Placental pericyte (primary cell): ENCODE data around the gene GEMIN2. TPM values are rescaled to one million over a fixed set of nuclear protein-coding genes. Genes with fewer than 3 reads are reported as not detected.

ENCODE experiments used
- small RNA-seq: library from RNA; depleted of rRNA; stranded (forward); fragments of <200 nt; gene quantifications from one replicate; pipeline ENCODE3, GENCODE V24; 2012; ENCODE audit warnings: low replicate concordance
- total RNA-seq: library from RNA; depleted of rRNA; stranded (reverse); fragments of >200 nt; gene quantifications from 2 replicates; pipeline ENCODE4 v1.2.3, GENCODE V29; 2012

Gene GEMIN2, protein sequence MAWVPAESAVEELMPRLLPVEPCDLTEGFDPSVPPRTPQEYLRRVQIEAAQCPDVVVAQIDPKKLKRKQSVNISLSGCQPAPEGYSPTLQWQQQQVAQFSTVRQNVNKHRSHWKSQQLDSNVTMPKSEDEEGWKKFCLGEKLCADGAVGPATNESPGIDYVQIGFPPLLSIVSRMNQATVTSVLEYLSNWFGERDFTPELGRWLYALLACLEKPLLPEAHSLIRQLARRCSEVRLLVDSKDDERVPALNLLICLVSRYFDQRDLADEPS
- 12.3 and 19.9 TPM in 2 replicates for total RNA-seq

DNA sequence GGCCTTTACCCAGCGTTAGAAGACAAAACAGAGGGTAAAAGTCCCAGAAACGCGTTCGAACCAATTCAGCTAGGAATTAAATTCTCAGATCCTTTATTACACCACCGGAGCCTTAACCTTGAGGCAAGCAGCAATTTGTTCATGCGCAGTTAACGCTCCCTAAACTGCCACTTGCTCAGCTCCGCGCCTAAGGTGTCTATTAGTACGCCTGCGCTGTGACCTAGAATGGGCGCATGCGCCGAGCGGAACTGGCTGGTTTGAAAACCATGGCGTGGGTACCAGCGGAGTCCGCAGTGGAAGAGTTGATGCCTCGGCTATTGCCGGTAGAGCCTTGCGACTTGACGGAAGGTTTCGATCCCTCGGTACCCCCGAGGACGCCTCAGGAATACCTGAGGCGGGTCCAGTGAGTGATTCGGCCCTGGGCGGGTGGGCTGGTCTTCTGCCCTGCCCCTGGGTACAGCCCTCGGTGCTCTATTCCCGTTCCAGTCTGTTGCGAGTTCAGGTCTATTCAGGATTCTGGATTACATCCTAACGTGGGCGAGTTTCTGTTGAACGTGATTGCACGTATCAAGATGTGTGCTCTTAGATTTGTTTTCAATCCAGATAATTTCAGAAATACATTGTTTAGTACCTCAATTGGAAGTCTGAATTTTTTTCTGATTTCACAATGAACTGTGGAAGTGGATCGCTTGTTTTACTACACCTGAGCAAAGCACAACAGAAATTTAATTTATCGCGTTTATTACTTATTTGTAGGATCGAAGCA is at the start of gene GEMIN2:
GEMIN2 (plus strand) TSS at position 251 of the 766 bp plus-strand sequence; CDS start at position 267, 16 bp downstream.

GRCh38 chr14:39102969-39103957 is 10.9 kb upstream of the GEMIN2 start, which contains the start of gene SEC23A:
SEC23A (minus strand) TSS chr14:39103235; CDS start chr14:39096118, 7,117 bp downstream.

GRCh38 chr14:39174560-39175444 is 60.7 kb downstream of the GEMIN2 start, which contains the start of gene PNN:
PNN (plus strand) TSS chr14:39175254; CDS start chr14:39175280, 26 bp downstream.

Small RNA genes within 50 kb of the gene (small RNA-seq; reads per million reads assigned to genes)
- gene AL109628.1, result not detected

Other genes with a start within 250 kb of the GEMIN2 start
- 323 and 349 TPM in 2 replicates for gene SEC23A, start 11.1 kb upstream of the GEMIN2 start, total RNA-seq
- gene TRAPPC6B, start 56.0 kb downstream of the GEMIN2 start, total RNA-seq, result 25.6 and 32.8 TPM in 2 replicates
- 14.7 and 19.2 TPM in 2 replicates for gene PNN, start 60.9 kb downstream of the GEMIN2 start, total RNA-seq
- 17.8 and 36.1 TPM in 2 replicates for gene MIA2, start 119.6 kb downstream of the GEMIN2 start, total RNA-seq